ENCODE data around the gene DPP4.
"Not testable (repeated sequence)": the region's sequence is repeated elsewhere in the genome, so short reads cannot be mapped to it uniquely, and the experiment has no call there.

Gene DPP4

GRCh38 chr2:161983331-161983651 lies 90.7 kb downstream of the DPP4 start:
- Histone ChIP-seq H3K27ac (ENCODE audit: insufficient read depth in 1 of 2, low read depth in 1 of 2, low read length in 2 of 2, poor library complexity in 1 of 2, severe bottlenecking in 2 of 2) (no peak overlapping the region), H3K4me1 (ENCODE audit: control extremely low read depth in 1 of 4, control insufficient read depth in 4 of 4, insufficient read depth in 4 of 4, low read length in 3 of 4) (peaks cover 5 to 28% (median 9%) of the 10 kb centered on the region in 4 experiments), H3K9me3 (ENCODE audit: control extremely low read depth in 1 of 5, control insufficient read depth in 4 of 5, insufficient read depth in 2 of 5, low read depth in 1 of 5, low read length in 4 of 5) (no peaks in the 10 kb centered on the region), H3K36me3 (ENCODE audit: control insufficient read depth in 4 of 4, insufficient read depth in 4 of 4, low read length in 3 of 4) (no peaks in the 10 kb centered on the region), H3K27me3 (replicated peaks in 2 of 5; ENCODE audit: control insufficient read depth in 4 of 5, insufficient read depth in 5 of 5, low read length in 4 of 5) (no peaks in the 10 kb centered on the region), H3K4me3 (ENCODE audit: control insufficient read depth in 1 of 7, extremely low read depth in 1 of 7, insufficient read depth in 4 of 7, low read depth in 2 of 7, low read length in 6 of 7) (no peak overlapping the region)
- DNase-seq, result no peak
- WGBS (ENCODE audit: insufficient coverage), result 80% methylated on average over 1 of the region's 1 CpG
- CTCF ChIA-PET, result no interaction called here
- POLR2A ChIA-PET, result no interaction called here

- Histone ChIP-seq H3K27ac (ENCODE audit: insufficient read depth in 1 of 2, low read depth in 1 of 2, low read length in 2 of 2, poor library complexity in 1 of 2, severe bottlenecking in 2 of 2) (no peak overlapping the region), H3K36me3 (ENCODE audit: control insufficient read depth in 4 of 4, insufficient read depth in 4 of 4, low read length in 3 of 4) (no peaks in the 10 kb centered on the region), H3K4me3 (ENCODE audit: control insufficient read depth in 1 of 7, extremely low read depth in 1 of 7, insufficient read depth in 4 of 7, low read depth in 2 of 7, low read length in 6 of 7) (no peak overlapping the region), H3K4me1 (ENCODE audit: control extremely low read depth in 1 of 4, control insufficient read depth in 4 of 4, insufficient read depth in 4 of 4, low read length in 3 of 4) (peaks cover 5 to 28% (median 9%) of the 10 kb centered on the region in 4 experiments), H3K9me3 (ENCODE audit: control extremely low read depth in 1 of 5, control insufficient read depth in 4 of 5, insufficient read depth in 2 of 5, low read depth in 1 of 5, low read length in 4 of 5) (no peaks in the 10 kb centered on the region), H3K27me3 (replicated peaks in 2 of 5; ENCODE audit: control insufficient read depth in 4 of 5, insufficient read depth in 5 of 5, low read length in 4 of 5) (no peaks in the 10 kb centered on the region)
- DNase-seq, result no peak
- CTCF ChIA-PET, result no interaction called here
- 100% methylated on average over 2 of the region's 7 CpGs for WGBS (ENCODE audit: insufficient coverage)
- POLR2A ChIA-PET, result no interaction called here
Observed at GRCh38 chr2:161982548-161983330, 91.3 kb downstream of the DPP4 start.

GRCh38 chr2:161981679-161982250 lies 92.2 kb downstream of the DPP4 start:
- H3K4me1 ChIP-seq (ENCODE audit: control extremely low read depth in 1 of 4, control insufficient read depth in 4 of 4, insufficient read depth in 4 of 4, low read length in 3 of 4), result peaks cover 5 to 28% (median 9%) of the 10 kb centered on the region in 4 experiments
- ChIA-PET POLR2A (no interaction called here), CTCF (interaction anchor here (1.2 kb wide), 1 partner anchor 20 kb away, joined by 4 read pairs; no protein-coding TSS in a partner anchor)
- H3K9me3 ChIP-seq (ENCODE audit: control extremely low read depth in 1 of 5, control insufficient read depth in 4 of 5, insufficient read depth in 2 of 5, low read depth in 1 of 5, low read length in 4 of 5), result no peaks in the 10 kb centered on the region
- WGBS (ENCODE audit: insufficient coverage), result 86% methylated on average over 10 of the region's 10 CpGs
- DNase-seq, result no peak
- no peaks in the 10 kb centered on the region for H3K36me3 ChIP-seq (ENCODE audit: control insufficient read depth in 4 of 4, insufficient read depth in 4 of 4, low read length in 3 of 4)
- no peak overlapping the region for H3K27ac ChIP-seq (ENCODE audit: insufficient read depth in 1 of 2, low read depth in 1 of 2, low read length in 2 of 2, poor library complexity in 1 of 2, severe bottlenecking in 2 of 2)
- H3K4me3 ChIP-seq (ENCODE audit: control insufficient read depth in 1 of 7, extremely low read depth in 1 of 7, insufficient read depth in 4 of 7, low read depth in 2 of 7, low read length in 6 of 7), result no peak overlapping the region
- H3K27me3 ChIP-seq (replicated peaks in 2 of 5; ENCODE audit: control insufficient read depth in 4 of 5, insufficient read depth in 5 of 5, low read length in 4 of 5), result no peaks in the 10 kb centered on the region

GRCh38 chr2:161980976-161981375 lies 93.0 kb downstream of the DPP4 start:
- POLR2A ChIA-PET, result no interaction called here
- H3K4me1 ChIP-seq (ENCODE audit: control extremely low read depth in 1 of 4, control insufficient read depth in 4 of 4, insufficient read depth in 4 of 4, low read length in 3 of 4), result peaks cover 5 to 25% (median 8%) of the 10 kb centered on the region in 4 experiments

GRCh38 chr2:161979490-161979889 lies 94.5 kb downstream of the DPP4 start:
- Histone ChIP-seq H3K27ac (ENCODE audit: insufficient read depth in 1 of 2, low read depth in 1 of 2, low read length in 2 of 2, poor library complexity in 1 of 2, severe bottlenecking in 2 of 2) (no peak overlapping the region), H3K36me3 (ENCODE audit: control insufficient read depth in 4 of 4, insufficient read depth in 4 of 4, low read length in 3 of 4) (no peaks in the 10 kb centered on the region), H3K27me3 (replicated peaks in 2 of 5; ENCODE audit: control insufficient read depth in 4 of 5, insufficient read depth in 5 of 5, low read length in 4 of 5) (no peaks in the 10 kb centered on the region), H3K4me3 (ENCODE audit: control insufficient read depth in 1 of 7, extremely low read depth in 1 of 7, insufficient read depth in 4 of 7, low read depth in 2 of 7, low read length in 6 of 7) (no peak overlapping the region), H3K4me1 (ENCODE audit: control extremely low read depth in 1 of 4, control insufficient read depth in 4 of 4, insufficient read depth in 4 of 4, low read length in 3 of 4) (peaks cover 5 to 34% (median 8%) of the 10 kb centered on the region in 4 experiments), H3K9me3 (ENCODE audit: control extremely low read depth in 1 of 5, control insufficient read depth in 4 of 5, insufficient read depth in 2 of 5, low read depth in 1 of 5, low read length in 4 of 5) (no peaks in the 10 kb centered on the region)
- DNase-seq, result peak in 2 of 3 donors; percentile 57 to 66
- ChIA-PET CTCF (interaction anchor here (1.4 kb wide), 1 partner anchor 15 kb away, joined by 6 read pairs; no protein-coding TSS in a partner anchor), POLR2A (no interaction called here)
- WGBS (ENCODE audit: insufficient coverage), result no CpG with 5 or more reads among the region's 2 CpGs

More at GRCh38 chr2:161980976-161981375, 93.0 kb downstream of the DPP4 start:
- no peak overlapping the region for H3K27ac ChIP-seq (ENCODE audit: insufficient read depth in 1 of 2, low read depth in 1 of 2, low read length in 2 of 2, poor library complexity in 1 of 2, severe bottlenecking in 2 of 2)
- 83% methylated on average over 1 of the region's 1 CpG for WGBS (ENCODE audit: insufficient coverage)
- no peaks in the 10 kb centered on the region for H3K9me3 ChIP-seq (ENCODE audit: control extremely low read depth in 1 of 5, control insufficient read depth in 4 of 5, insufficient read depth in 2 of 5, low read depth in 1 of 5, low read length in 4 of 5)
- no peaks in the 10 kb centered on the region for H3K27me3 ChIP-seq (replicated peaks in 2 of 5; ENCODE audit: control insufficient read depth in 4 of 5, insufficient read depth in 5 of 5, low read length in 4 of 5)
- H3K36me3 ChIP-seq (ENCODE audit: control insufficient read depth in 4 of 4, insufficient read depth in 4 of 4, low read length in 3 of 4), result no peaks in the 10 kb centered on the region
- H3K4me3 ChIP-seq (ENCODE audit: control insufficient read depth in 1 of 7, extremely low read depth in 1 of 7, insufficient read depth in 4 of 7, low read depth in 2 of 7, low read length in 6 of 7), result no peak overlapping the region
- DNase-seq, result no peak
- CTCF ChIA-PET, result interaction anchor here (1.2 kb wide), 2 partner anchors 9 to 21 kb away, joined by 4 read pairs; no protein-coding TSS in a partner anchor

- H3K4me3 ChIP-seq (ENCODE audit: control insufficient read depth in 1 of 7, extremely low read depth in 1 of 7, insufficient read depth in 4 of 7, low read depth in 2 of 7, low read length in 6 of 7); POLR2A ChIA-PET; H3K9me3 ChIP-seq (ENCODE audit: control extremely low read depth in 1 of 5, control insufficient read depth in 4 of 5, insufficient read depth in 2 of 5, low read depth in 1 of 5, low read length in 4 of 5); H3K27ac ChIP-seq (ENCODE audit: insufficient read depth in 1 of 2, low read depth in 1 of 2, low read length in 2 of 2, poor library complexity in 1 of 2, severe bottlenecking in 2 of 2); H3K27me3 ChIP-seq (replicated peaks in 2 of 5; ENCODE audit: control insufficient read depth in 4 of 5, insufficient read depth in 5 of 5, low read length in 4 of 5); H3K36me3 ChIP-seq (ENCODE audit: control insufficient read depth in 4 of 4, insufficient read depth in 4 of 4, low read length in 3 of 4); DNase-seq: not testable (repeated sequence)
- CTCF ChIA-PET, result interaction anchor here (0.9 to 1.1 kb wide), 2 partner anchors 9 to 24 kb away, joined by 3 read pairs; no protein-coding TSS in a partner anchor
- 100% methylated on average over 6 of the region's 6 CpGs for WGBS (ENCODE audit: insufficient coverage)
- peaks cover 5 to 34% (median 8%) of the 10 kb centered on the region in 4 experiments for H3K4me1 ChIP-seq (ENCODE audit: control extremely low read depth in 1 of 4, control insufficient read depth in 4 of 4, insufficient read depth in 4 of 4, low read length in 3 of 4)
Observed at GRCh38 chr2:161977926-161978325, 96.1 kb downstream of the DPP4 start.

GRCh38 chr2:161976917-161977316 lies 97.1 kb downstream of the DPP4 start:
- CTCF ChIA-PET, result interaction anchor here (0.9 kb wide), 1 partner anchor 23 kb away, joined by 3 read pairs; no protein-coding TSS in a partner anchor
- DNase-seq, result no peak
- Histone ChIP-seq H3K4me1 (ENCODE audit: control extremely low read depth in 1 of 4, control insufficient read depth in 4 of 4, insufficient read depth in 4 of 4, low read length in 3 of 4) (peaks cover 5 to 34% (median 8%) of the 10 kb centered on the region in 4 experiments), H3K36me3 (ENCODE audit: control insufficient read depth in 4 of 4, insufficient read depth in 4 of 4, low read length in 3 of 4) (no peaks in the 10 kb centered on the region), H3K9me3 (ENCODE audit: control extremely low read depth in 1 of 5, control insufficient read depth in 4 of 5, insufficient read depth in 2 of 5, low read depth in 1 of 5, low read length in 4 of 5) (no peaks in the 10 kb centered on the region), H3K4me3 (ENCODE audit: control insufficient read depth in 1 of 7, extremely low read depth in 1 of 7, insufficient read depth in 4 of 7, low read depth in 2 of 7, low read length in 6 of 7) (no peak overlapping the region), H3K27ac (ENCODE audit: insufficient read depth in 1 of 2, low read depth in 1 of 2, low read length in 2 of 2, poor library complexity in 1 of 2, severe bottlenecking in 2 of 2) (no peak overlapping the region), H3K27me3 (replicated peaks in 2 of 5; ENCODE audit: control insufficient read depth in 4 of 5, insufficient read depth in 5 of 5, low read length in 4 of 5) (no peaks in the 10 kb centered on the region)
- POLR2A ChIA-PET, result no interaction called here
